CD14-positive monocyte (primary cell): Measurements from ENCODE around the gene USP53. TPM values are rescaled to one million over a fixed set of nuclear protein-coding genes. Genes with fewer than 3 reads are reported as not detected.

Experiments used
- DNase-seq, 3 donors: peaks; one replicate each; pipeline ENCODE4 v3.0.0-alpha.2; 2011 to 2022
- H2AFZ ChIP-seq: 2 replicates; pipeline ENCODE4 v1.6.0; 2012; ENCODE audit warnings: mild to moderate bottlenecking, low read depth, low read length, inconsistent platforms; ENCODE audit not compliant: insufficient read depth, poor library complexity, severe bottlenecking
- H3K27ac ChIP-seq, 2 donors: 1 replicate in 1 of 2; 2 replicates in 1 of 2; pipeline ENCODE4 v1.5.1; 2012 to 2013; ENCODE audit warnings: low read length in 2 of 2, control low read depth in 1 of 2, inconsistent platforms in 1 of 2, low read depth in 1 of 2, mild to moderate bottlenecking in 1 of 2
- H3K27me3 ChIP-seq, 2 donors: one replicate each; pipeline versions ENCODE4 v1.6.0 to v1.6.1; 2011 to 2013; ENCODE audit warnings: low read length in 2 of 2; ENCODE audit not compliant: control insufficient read depth in 2 of 2, insufficient read depth in 2 of 2
- H3K36me3 ChIP-seq, 2 donors: replicated peaks in 1 of 2; 1 replicate in 1 of 2; 2 replicates in 1 of 2; pipeline versions ENCODE4 v1.5.1 to v1.6.1; 2012 to 2013; ENCODE audit warnings: low read length in 2 of 2, control low read depth in 1 of 2, inconsistent platforms in 1 of 2, mild to moderate bottlenecking in 1 of 2; ENCODE audit not compliant: insufficient read depth in 2 of 2, control insufficient read depth in 1 of 2
- H3K4me1 ChIP-seq, 2 donors: 1 replicate in 1 of 2; 2 replicates in 1 of 2; pipeline versions ENCODE4 v1.5.1 to v1.6.1; 2012 to 2013; ENCODE audit warnings: low read length in 2 of 2, control low read depth in 1 of 2, inconsistent platforms in 1 of 2, mild to moderate bottlenecking in 1 of 2, moderate library complexity in 1 of 2; ENCODE audit not compliant: insufficient read depth in 2 of 2, control insufficient read depth in 1 of 2
- H3K4me2 ChIP-seq: replicated peaks from 2 replicates; pipeline ENCODE3; 2012; ENCODE audit warnings: low read length, moderate library complexity, mild to moderate bottlenecking; ENCODE audit not compliant: poor library complexity, severe bottlenecking; ENCODE audit errors: extremely low read depth
- H3K4me3 ChIP-seq, 3 experiments: fragments of 200-600 bp in 1 of 3; sonication (generic) in 1 of 3; replicated peaks in 1 of 3; 1 replicate in 2 of 3; 2 replicates in 1 of 3; pipeline ENCODE4 v1.5.1; 2011 to 2013; ENCODE audit warnings: low read length in 3 of 3, mild to moderate bottlenecking in 3 of 3, control low read depth in 2 of 3, low read depth in 2 of 3, inconsistent platforms in 1 of 3, moderate library complexity in 1 of 3
- H3K79me2 ChIP-seq: 2 replicates; pipeline ENCODE4 v1.6.0; 2012; ENCODE audit warnings: mild to moderate bottlenecking, control low read depth, inconsistent platforms, low read length, moderate library complexity; ENCODE audit not compliant: insufficient read depth
- H3K9ac ChIP-seq: 2 replicates; pipeline ENCODE4 v1.6.0; 2017; ENCODE audit warnings: low read length, mild to moderate bottlenecking; ENCODE audit not compliant: insufficient read depth, poor library complexity, severe bottlenecking
- H3K9me3 ChIP-seq, 2 donors: replicated peaks in 1 of 2; 1 replicate in 1 of 2; 2 replicates in 1 of 2; pipeline versions ENCODE4 v1.5.1 to v1.6.1; 2012 to 2013; ENCODE audit warnings: low read length in 2 of 2, control low read depth in 1 of 2; ENCODE audit not compliant: control insufficient read depth in 1 of 2, insufficient read depth in 1 of 2
- H4K20me1 ChIP-seq: 2 replicates; pipeline ENCODE4 v1.6.0; 2012; ENCODE audit warnings: mild to moderate bottlenecking, low read length, control low read depth, moderate library complexity; ENCODE audit not compliant: insufficient read depth
- H3K27ac Mint-ChIP-seq, 7 donors: one replicate each; pipeline ENCODE4 v1.8.0; 2020; ENCODE audit warnings: mild to moderate bottlenecking in 7 of 7, mixed read lengths in 7 of 7, moderate library complexity in 6 of 7, inconsistent platforms in 2 of 7
- H3K27me3 Mint-ChIP-seq, 3 donors: one replicate each; pipeline ENCODE4 v1.8.0; 2021 to 2022; ENCODE audit warnings: low read depth in 3 of 3, mild to moderate bottlenecking in 3 of 3, mixed read lengths in 3 of 3, moderate library complexity in 3 of 3, inconsistent platforms in 1 of 3
- H3K36me3 Mint-ChIP-seq, 2 donors: one replicate each; pipeline ENCODE4 v1.8.0; 2020; ENCODE audit warnings: mixed read lengths in 2 of 2, inconsistent platforms in 1 of 2, mild to moderate bottlenecking in 1 of 2
- H3K4me1 Mint-ChIP-seq: one replicate; pipeline ENCODE4 v1.8.0; 2020; ENCODE audit warnings: mild to moderate bottlenecking, mixed read lengths
- H3K4me3 Mint-ChIP-seq, 2 donors: one replicate each; pipeline ENCODE4 v1.8.0; 2020; ENCODE audit warnings: mild to moderate bottlenecking in 2 of 2, mixed read lengths in 2 of 2, moderate library complexity in 1 of 2
- H3K9me3 Mint-ChIP-seq, 7 donors: one replicate each; pipeline ENCODE4 v1.8.0; 2020 to 2022; ENCODE audit warnings: mixed read lengths in 7 of 7, mild to moderate bottlenecking in 6 of 7, moderate library complexity in 6 of 7, inconsistent platforms in 2 of 7
- CTCF ChIP-seq: fragments of 200-600 bp; IDR thresholded peaks from one replicate; pipeline ENCODE4 v1.8.0; 2022; ENCODE audit warnings: antibody characterized with exemption, mild to moderate bottlenecking
- WGBS: methylation state at CpG from one replicate; pipeline ENCODE4 v1.1.5; 2013; ENCODE audit warnings: missing lambda C conversion rate; ENCODE audit not compliant: insufficient coverage; 5-methylcytosine and 5-hydroxymethylcytosine counted together
- intact Hi-C, 2 donors: fragments of 100-400 bp; cut with micrococcal nuclease; formaldehyde crosslinking; loops; one replicate each; pipeline versions ENCODE4 v1.15.0 to v1.15.1; 2023
- polyA plus RNA-seq, 3 donors: library from polyadenylated mRNA; depleted of rRNA in 1 of 3; unstranded in 2 of 3; stranded (reverse) in 1 of 3; fragments of 300-500 nt in 2 of 3; fragments of >200 nt in 1 of 3; fragmentation: Illumina TruSeq in 2 of 3; gene quantifications; 1 replicate in 2 of 3; 2 replicates in 1 of 3; pipeline ENCODE4 v1.2.3, GENCODE V29; 2012 to 2021

Gene USP53
- polyA plus RNA-seq, 3 donors, result 0.11 to 0.44 (median 0.22) TPM

GRCh38 chr4:119231491-119231890, 19.0 kb downstream of the USP53 start:
- Mint-ChIP-seq H3K9me3 (peaks cover 0 to 3% (median 0%) of the 10 kb centered on the region in 7 donors), H3K4me1 (peaks cover 10% of the 10 kb centered on the region), H3K27ac (no peak overlapping the region), H3K36me3 (peaks cover 0 to under 1% of the 10 kb centered on the region in 2 donors), H3K4me3 (no peak overlapping the region), H3K27me3 (peaks cover 0 to 1% (median 0%) of the 10 kb centered on the region in 3 donors)
- no peaks in the 10 kb centered on the region for H3K36me3 ChIP-seq
- H3K4me3 ChIP-seq, result no peak overlapping the region
- intact Hi-C loops, result no loop called here
- H3K27me3 ChIP-seq, result no peaks in the 10 kb centered on the region
- no peak for TF ChIP-seq CTCF
- H4K20me1 ChIP-seq, result no peaks in the 10 kb centered on the region
- no peak overlapping the region for H3K4me2 ChIP-seq
- peaks cover 0 to 3% of the 10 kb centered on the region in 2 donors for H3K4me1 ChIP-seq
- no peaks in the 10 kb centered on the region for H3K9me3 ChIP-seq
- DNase-seq, result no peak
- 85% methylated on average over 2 of the region's 3 CpGs for WGBS
- H3K79me2 ChIP-seq, result no peaks in the 10 kb centered on the region
- H2AFZ ChIP-seq, result no peak overlapping the region
- no peak overlapping the region for H3K9ac ChIP-seq
- no peak overlapping the region for H3K27ac ChIP-seq

- no peak overlapping the region for H3K4me3 ChIP-seq
- no peak overlapping the region for H2AFZ ChIP-seq
- no peak overlapping the region for H3K27ac Mint-ChIP-seq
- H3K4me3 Mint-ChIP-seq, result no peak overlapping the region
- peaks cover 0 to 1% of the 10 kb centered on the region in 2 donors for H3K36me3 Mint-ChIP-seq
- no peaks in the 10 kb centered on the region for H3K9me3 Mint-ChIP-seq
- H3K27me3 Mint-ChIP-seq, result peaks cover 0 to 1% (median 0%) of the 10 kb centered on the region in 3 donors
- H3K4me2 ChIP-seq, result no peak overlapping the region
- H3K4me1 ChIP-seq, result peaks cover 0 to 3% of the 10 kb centered on the region in 2 donors
- TF ChIP-seq CTCF, result no peak
- no peaks in the 10 kb centered on the region for H3K36me3 ChIP-seq
- no peak overlapping the region for H3K27ac ChIP-seq
- WGBS, result no CpG with 5 or more reads among the region's 1 CpG
- no peaks in the 10 kb centered on the region for H3K27me3 ChIP-seq
- H4K20me1 ChIP-seq, result no peaks in the 10 kb centered on the region
- intact Hi-C loops, result no loop called here
- H3K9ac ChIP-seq, result no peak overlapping the region
- H3K9me3 ChIP-seq, result no peaks in the 10 kb centered on the region
- H3K79me2 ChIP-seq, result no peaks in the 10 kb centered on the region
- peaks cover 10% of the 10 kb centered on the region for H3K4me1 Mint-ChIP-seq
- DNase-seq, result no peak
Measured at GRCh38 chr4:119232286-119232685, 19.8 kb downstream of the USP53 start.
